ENCODE results near the gene SIVA1.
"Not testable (repeated sequence)": the region's sequence is repeated elsewhere in the genome, so short reads cannot be mapped to it uniquely, and the experiment has no call there.

SIVA1 gene

DNA sequence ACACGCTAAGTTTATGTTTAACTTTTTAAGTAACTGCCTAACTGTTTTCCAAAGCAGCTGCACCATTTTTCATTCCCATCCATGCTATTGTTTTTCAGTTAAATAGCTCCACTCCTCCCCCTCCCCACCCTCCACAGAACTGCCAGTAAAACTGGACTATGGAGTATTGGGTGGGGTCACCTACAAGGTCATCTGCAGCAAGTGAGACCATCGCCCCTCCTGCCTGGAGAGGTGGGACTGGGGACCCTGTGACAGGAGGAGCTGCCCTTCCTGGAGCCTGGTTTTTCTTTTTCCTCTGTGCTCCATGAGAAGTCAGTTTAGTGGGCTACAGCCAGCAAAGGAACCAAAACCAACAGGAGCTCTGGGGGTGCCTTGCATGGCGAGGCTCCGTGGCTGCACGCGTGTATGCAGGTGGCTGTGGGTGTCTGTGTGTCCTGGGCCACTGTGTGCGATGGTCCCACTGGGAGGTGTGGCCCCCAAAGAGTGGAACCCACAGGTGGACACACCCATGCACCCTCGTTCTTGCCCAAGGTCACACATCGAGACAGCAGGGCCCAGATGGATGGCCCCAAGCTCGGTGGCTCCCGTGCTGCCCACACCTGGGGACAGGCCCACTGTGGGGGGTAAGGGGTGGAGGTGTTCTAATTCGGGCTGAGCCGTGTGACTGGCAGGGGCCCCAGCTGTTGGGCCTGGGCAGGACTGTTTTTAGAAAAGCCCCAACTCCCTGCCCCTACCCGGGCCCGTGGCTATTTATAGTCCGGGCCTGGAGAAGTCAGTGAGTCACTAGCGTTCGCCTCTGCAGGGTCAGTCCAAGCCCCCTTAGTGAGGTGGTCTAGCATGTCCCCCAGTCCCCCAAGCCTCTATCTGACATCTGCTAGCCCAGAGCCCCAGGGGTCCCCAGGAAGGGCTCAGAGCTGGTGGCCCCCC is 31.2 kb upstream of the SIVA1 start:
- DNase-seq: no peak

DNA sequence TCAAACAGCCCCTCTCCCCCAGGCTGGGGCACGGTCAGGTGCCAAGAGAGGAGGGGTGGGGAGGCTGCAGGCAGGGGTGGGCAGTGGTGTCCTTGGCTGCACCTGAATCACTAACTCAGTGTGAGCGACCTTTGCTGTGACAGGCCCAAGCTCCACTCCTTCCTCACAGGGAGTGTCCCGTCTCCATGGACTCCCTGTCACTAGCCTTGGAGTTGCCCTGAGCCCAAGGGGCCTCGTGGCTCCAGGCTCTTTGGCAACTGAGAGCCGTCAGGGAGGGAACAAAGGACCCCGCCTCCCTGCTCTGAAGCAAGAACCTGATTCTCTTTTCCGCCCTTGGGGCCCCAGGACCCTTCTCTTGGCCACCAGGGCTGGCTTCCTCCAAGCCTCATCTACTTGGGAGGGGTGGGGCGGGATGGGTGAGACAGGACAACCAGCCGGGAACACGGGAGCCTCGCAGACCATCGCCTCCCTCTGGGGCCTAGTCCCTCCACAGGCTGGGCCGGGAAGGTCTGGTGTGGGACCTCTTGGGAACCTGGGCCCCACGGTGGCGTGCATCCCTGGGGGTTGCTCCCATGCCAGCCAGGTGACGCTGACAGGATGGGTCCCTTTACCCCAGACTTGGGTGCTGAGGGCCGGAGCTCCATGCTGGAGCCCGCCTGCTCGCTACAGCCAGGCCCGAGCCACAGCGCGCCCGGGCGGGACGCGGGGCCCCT is 29.9 kb upstream of the SIVA1 start:
- no peak for DNase-seq

DNA sequence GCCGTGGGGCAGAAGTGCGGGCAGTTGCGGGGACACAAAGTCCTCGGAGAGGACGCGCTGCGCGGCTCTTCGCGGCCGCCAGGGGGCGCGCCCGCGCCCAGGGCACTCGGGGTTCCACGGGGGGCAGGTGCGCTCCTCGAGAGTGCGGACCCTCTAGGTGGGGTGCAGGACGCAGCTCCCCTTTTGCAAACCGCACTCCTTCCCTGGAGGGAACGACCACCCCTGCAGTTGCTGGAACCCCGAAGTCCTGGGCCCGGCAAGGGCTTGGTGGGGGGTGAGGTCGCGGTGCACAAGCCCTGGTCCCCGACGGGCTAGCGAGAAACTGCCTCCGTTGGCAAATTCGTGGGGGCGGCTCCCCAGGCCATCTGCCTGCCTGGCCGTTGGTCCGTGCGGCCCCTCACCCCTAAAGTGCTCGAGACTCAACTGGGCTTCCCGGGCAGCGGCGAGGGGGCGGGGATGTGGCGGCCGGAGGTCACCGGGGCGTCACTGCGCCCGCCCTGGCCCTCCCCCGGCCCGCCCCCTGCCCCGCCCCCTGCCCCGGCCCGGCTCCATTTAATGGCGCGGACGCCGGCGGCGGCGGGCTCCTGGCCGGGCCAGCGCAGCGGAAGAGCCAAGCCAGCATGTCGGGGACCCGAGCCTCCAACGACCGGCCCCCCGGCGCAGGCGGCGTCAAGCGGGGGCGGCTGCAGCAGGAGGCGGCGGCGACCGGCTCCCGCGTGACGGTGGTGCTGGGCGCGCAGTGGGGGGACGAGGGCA is 29.1 kb upstream of the SIVA1 start, which contains the start of gene ADSS1:
TSS of gene ADSS1 (plus strand) at position 579 of the 756 bp plus-strand sequence. CDS start at position 621, 42 bp downstream.
- peak; percentile 42 for DNase-seq

DNA sequence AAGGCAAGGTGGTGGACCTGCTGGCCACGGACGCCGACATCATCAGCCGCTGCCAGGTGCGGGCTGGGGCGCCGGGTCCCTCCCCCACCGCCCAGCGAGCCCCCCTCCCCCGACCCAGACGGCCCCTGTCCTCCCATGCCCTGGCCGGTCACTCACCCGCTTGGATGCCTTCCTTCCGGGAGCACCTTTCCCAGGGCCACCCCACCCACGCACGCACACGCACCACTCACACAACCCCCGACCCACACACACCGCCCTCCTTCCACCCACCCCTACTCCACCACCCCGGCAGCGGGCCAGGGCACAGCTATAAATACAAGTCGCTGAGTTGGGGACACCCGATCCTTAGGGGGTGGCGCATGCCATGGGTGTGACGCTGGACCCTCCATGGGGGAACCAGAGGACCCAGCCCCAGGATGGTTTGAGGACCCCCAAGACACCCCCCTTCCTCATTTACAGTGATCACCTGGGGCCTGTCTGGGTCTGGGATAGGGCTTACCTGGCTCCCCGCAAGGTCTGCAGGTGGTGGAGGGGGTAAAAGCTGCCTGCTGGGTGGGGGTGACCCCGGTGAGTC is 28.5 kb upstream of the SIVA1 start:
- DNase-seq: no peak

DNA sequence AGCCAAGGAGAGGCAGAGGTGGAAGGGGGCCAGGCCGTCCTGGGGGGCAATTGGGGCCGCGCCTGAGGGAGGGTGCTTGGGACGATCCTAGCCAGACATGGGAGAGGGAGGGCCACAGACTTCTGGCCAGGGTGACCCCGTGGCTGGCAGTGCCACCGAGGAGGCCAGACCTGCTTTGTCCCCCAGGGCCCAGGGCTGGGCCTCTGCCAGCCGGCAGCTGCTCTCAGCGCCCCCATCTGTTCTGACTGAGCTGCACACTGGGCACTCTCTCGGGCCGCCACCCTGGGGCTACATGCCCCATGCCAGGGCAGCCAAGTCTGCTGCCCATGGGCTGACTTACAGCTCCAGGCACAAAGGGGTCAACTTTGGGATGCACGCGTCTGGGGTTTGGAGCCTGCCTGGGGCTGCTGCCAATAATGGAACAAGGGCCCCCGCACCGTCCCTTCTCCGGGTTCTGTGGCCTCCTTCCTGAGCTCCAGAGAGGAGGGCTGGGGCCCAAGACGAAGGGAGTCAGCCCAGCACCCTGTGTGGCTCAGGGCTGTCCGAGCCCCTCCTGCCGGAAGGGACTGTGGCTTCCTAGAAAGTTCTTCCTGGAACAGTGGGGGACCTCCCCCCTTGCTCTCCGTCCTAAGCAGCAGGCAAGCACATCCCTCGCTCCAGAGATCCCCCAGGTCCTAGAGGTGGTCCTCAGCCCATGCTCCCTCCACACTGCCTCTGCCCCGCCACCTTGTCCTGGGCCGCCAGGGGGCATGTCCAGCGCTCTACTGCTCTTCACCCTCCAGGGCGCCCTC is 27.8 kb upstream of the SIVA1 start:
- no peak for DNase-seq

DNA sequence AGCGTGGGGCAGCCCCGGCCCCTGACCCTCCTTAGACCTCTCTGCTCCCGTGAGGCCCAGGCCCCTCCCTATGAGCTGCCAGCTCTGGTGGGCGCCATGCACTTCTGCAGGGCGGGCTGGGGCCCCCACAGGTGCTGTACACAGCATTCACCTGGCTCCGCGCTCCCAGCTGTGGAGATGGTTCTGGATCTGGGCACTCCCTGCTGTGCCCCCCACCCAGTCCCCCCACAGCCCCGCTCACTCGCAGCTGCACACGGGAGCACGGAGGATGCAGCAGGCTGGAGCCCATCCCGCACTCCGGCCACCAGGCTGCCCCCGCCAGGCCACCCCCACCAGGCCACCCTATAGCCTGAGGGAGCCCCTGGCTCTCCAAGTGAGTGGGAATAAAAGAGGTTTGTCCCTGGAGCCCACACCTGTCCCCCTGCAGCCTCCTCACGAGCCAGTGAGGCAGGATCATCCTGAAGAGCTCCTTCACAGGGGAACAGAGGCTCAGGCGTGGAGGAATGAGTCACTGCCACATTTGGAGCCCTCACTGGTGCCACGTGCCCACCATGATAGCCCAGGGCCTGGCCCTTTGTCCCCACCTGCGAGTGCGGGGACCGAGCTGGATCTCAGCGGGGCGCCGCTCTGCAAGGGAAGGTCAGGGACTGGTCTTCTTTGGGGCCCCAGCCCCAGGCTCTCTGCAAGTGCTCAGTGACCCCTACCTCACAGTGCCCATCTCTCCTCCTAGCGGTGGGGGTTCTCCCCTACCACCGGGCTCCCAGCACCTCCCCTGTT is 27.0 kb upstream of the SIVA1 start:
- DNase-seq: no peak

DNA sequence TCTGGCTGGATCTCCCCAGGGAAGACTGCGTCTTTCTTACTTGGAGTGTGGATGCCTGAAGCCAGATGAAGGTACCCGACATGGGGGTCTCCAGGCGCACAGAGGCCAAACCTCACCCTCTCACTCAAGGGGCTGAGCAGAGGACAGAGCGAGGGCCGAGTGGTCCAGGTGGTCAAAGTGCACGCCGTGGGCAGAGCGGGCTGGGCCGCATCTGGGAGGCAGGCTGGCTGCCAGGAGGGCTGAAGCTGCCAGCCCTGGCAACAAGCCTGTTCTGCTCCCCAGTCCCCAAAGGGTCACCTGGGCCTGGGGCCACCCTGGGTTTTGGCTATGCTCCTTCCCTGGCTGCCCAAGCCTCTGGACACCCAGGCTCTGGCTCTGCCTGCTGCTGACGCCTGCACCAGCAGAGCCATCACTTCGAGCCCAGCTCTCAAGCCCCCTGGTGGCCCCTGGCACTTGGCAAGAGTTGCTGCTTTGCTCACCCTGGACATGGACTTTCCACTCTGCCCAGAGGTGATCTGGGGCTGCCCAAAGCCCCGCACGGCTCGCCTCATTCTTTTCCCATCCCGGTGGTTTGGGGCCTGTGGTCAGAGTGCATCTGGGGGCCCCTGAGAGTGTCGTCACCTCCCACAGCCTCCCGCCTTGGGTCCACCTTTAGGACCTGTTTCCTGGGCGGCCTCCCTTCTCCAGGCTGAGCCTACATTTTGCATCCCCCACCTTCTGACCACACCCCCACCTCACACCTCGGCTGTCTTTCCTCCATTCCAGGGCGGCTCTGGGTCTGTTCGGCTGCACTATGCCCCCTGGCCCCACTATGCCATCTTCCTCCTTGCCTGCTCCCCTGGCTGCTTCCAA is 26.1 kb upstream of the SIVA1 start:
- no peak for DNase-seq

DNA sequence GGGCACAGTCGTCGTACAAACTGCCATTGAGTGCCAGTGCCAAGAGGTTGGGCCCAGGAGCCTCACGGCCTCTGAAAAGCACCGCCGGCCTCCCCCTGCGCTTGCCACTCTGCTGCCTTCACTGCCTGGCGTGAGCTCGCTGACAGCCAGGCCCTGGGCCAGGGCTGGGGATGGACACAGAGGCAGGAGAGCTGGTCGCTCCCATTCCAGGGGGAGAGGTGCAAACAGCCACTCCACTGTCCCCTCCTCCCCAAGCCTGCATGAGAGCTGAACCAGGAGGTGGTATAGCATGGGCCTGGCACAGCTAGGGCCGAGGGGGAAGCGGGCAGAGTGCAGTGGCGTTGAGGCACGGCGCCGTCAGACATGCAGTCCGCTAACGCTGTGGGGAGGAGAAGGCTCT is 24.3 kb upstream of the SIVA1 start:
- no peak for DNase-seq

DNA sequence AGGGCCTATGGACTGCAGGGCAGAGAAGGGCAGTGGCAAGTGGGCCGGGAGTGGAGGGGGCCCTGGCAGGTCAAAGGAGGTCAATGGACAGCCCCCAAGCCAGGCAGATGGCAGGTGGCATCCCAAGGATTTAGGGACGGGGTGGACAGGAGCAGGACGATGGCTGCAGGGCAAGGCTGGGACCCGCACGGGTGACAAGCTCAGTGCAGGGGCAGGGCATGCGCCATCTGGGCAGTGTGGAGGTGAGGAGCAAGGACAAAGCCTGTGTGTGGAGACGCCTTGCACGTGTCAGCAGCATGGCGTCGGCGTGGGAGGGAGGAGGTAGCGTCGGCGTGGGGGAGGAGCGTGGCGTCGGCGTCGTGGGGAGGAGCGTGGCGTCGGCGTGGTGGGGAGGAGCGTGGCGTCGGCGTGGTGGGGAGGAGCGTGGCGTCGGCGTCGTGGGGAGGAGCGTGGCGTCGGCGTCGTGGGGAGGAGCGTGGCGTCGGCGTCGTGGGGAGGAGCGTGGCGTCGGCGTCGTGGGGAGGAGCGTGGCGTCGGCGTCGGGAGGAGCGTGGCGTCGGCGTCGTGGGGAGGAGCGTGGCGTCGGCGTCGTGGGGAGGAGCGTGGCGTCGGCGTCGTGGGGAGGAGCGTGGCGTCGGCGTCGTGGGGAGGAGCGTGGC is 23.6 kb upstream of the SIVA1 start:
- not testable (repeated sequence) for DNase-seq

DNA sequence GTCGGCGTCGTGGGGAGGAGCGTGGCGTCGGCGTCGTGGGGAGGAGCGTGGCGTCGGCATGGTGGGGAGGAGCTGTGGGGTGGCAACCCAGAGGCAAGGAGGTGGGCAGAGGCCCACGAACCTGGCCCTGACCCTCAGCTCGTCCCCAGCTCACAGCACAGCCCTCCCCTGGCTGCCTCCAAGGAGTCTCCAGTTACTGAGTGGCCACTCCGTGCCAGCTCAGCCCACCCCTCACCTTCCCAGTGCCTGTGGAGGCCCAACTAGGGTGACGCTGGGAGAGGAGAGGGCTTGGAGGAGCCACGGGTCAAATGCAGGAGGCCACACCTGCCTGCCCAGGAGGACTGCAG is 23.1 kb upstream of the SIVA1 start:
- DNase-seq: no peak

DNA sequence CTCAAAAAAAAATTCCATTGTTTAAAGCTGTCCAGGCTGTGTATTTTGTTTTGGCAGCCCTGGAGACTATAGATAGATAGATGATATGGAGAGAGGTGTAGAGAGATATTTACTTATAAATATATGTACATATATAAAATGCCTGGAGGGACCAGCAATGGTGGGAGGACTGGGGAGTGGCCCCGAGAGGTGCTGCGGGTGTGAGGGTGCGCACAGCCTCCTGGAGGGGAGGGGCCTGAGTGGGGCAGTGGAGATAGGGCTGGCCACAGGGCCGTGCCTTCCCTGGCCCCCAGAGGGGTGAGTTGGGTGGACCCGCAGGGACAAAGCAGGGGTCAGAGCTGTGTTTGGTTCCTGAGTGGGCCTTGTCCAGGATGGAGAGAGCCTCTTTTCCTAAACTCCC is 22.5 kb upstream of the SIVA1 start:
- DNase-seq: no peak

DNA sequence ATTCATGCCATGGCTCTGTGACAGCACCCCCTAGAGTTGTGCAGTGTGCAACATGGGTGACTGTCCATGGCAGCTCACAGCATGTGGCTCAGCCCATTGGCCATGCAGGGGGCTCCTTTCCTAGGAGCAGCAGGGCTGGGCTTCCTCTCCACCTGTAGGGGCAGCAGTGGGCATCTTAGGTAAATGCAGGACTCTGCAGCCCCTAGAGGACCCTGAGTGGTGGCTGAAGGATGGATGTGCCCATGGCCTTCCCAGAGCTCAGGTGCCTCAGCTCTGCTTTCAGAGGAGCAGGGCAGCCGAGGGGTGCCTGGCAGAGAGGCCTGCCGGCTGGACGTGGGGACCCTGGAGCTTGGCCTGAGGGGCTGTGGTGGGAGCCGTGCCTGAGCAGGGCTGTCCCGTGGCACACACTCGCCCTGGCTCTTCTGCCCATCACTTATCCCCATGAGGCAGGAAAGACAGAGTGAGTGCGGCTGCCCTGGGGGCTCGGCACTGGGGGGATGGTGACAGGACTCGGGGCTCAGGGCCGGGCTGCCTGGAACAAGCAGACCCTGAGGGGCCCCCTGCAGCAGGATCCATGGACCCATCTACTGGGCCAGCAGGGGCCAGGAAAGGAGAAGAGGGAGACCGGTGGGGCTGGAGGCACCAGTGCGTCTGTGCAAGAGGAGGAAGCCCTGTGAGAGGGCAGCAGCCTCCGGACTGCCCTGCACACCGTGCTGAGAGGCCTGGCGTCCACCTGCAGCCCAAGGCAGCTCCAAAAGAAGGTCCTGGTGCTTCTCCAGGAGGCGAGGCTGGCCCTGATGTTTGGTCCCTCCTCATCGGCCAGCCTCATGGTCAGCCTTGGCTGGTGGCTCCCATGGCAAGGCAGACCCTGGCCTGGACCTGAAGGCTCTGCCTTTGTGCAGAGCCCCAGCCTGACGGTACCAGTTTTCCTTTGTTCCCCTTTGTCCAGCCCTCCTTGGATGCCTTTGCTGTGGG is 21.3 kb upstream of the SIVA1 start:
- no peak for DNase-seq

DNA sequence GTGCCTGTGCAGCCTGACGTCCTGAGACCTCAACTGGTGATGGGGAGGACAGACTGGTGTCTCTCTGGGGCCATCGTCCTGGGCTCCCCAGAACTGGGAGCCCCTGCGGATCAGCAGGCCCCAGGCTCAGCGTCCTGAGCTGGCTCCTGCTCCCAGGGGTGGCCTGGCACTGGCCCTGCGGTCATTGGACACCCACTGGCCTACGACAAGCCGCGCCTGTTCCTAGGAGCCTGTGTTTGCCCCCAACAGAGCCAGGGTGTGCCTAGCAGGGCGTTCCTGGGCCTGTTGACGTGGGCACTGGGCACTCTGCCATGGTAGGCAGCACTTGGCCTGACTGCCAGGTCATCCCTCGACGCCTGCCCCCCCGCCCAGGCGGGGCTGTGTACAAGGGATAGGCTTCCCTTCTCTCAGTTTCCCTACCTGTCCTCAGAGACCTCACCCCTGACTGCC is 20.6 kb upstream of the SIVA1 start:
- no peak for DNase-seq

DNA sequence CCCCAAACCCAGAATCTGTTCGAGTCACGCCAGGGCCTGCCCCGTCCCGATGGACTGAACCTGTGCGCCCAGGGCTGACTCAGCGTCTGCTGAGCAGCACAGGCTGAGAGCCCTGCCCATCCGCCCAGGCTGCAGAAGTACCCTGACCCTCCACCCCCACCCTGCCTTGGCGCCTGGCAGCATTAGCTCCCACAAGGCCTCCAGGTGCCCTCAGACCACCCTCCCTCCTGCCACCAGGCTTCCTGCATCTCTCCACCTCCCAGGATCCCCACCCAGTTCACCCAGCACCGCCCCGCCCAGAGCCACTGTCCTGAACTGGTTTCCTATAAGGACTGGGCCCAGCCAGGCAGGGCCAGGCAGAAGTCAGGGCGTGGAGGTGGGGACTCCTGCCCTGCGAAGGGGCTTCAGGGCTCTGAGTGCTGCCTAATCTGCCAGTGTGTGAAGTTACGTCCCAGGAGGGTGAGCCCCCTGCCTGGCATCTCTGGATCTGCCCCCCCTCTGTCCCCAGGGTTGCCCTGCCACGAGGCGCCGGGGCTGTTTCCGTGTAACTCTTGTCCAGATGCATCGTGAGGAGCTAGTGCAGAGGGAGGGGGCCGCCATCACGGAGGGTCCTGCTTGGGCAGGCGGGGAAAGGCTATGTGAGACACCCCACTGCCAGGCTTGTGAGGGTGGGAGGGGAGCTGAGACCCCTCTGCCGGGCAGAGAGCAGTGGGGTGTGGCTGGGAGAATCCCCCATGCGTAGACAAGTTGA is 19.8 kb upstream of the SIVA1 start:
- DNase-seq: no peak

DNA sequence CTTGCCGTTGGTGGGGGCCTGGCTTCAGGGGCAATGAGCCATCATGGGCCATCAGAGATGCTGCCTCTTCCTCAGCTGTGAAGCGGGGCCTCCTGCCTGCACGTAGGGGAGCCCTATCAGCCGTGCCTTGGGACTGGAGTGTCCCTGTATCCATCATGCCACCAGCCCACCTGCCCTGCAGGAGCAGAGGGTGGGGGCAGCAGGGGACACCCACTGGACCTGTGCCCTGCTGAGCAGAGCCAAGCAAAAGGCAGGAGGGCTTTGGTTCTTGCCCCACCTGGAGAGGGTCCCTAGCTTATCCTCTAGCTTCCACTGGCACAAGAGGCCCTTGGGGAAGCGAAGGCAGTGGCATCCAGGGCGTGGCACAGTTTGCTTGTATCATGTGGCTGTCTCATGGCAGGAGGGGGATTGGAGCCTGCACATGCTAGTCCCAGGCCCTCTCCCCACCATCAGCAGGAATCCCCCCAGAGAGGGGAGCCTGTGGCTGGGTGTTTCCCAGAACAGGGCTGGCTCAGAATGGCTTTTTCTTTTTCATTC is 18.8 kb upstream of the SIVA1 start:
- DNase-seq: no peak

DNA sequence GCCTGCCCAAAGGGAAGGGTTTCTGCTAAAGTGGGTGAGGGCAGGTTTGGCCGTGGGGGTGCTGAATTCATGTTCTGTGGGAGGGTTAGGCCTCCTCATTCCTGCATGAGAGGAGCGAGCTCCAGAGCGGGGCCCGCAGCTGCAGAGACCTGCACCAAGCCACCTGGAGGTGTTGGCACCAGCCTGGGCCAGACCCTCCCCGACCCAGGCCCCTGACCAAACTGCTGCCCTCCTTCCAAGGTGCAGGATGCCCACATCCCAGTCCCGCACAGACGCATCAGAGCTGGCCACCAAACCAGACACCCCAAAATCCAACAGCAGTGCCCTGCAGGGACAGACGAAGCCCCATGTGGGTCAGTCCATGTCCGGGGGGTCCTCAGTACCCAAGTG is 18.4 kb upstream of the SIVA1 start:
- DNase-seq: no peak

DNA sequence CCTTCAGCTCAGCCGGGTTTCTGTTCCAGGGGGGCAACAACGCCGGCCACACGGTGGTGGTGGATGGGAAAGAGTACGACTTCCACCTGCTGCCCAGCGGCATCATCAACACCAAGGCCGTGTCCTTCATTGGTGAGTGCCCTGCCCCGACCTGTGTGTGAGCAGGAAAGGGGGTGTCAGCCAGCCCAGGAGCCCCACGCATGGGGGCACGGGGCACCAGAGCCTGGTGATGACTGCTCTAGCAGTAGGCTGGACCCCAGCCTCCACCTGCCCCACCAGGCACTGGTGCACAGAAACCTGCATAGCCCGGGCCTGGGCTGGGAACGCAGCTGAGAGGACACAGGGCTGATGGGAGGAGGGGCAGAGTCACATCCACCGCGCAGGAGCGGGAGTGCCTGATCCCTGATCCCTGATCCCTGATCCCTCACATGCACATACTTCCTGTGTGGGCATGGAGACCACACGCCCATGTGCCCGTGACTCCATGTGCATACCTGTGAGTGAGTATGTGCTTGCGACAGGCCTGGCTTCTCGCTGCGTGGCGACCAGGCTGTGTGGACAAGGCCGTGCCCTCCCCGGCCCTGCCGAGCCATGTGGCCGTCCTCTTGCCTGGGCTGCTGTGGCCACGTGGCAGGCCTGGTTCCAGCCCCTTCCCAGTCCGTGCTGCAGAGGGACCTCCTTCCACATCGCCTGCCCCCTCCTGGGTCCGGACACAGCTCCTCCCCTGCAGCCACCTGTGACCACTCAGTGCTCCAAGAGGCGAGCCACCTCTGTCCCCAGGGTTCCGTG is 17.8 kb upstream of the SIVA1 start:
- no peak for DNase-seq
